ENCODE data around the gene TERC. TPM values are rescaled to one million over a fixed set of nuclear protein-coding genes. Genes with fewer than 3 reads are reported as not detected.

The TERC gene
- 32.6 and 554 TPM in 2 replicates for total RNA-seq

GRCh38 chr3:169764882-169765612 is at the start of gene TERC:
TERC (minus strand) TSS chr3:169765060.

GRCh38 chr3:169812332-169813235 is 47.7 kb upstream of the TERC start, which contains the start of the genes LRRC34 and LRRIQ4:
LRRC34 (minus strand) TSS chr3:169812904; CDS start chr3:169812548, 356 bp downstream.
LRRIQ4 (plus strand) TSS chr3:169812870; CDS start chr3:169821922, 9,052 bp downstream.

GRCh38 chr3:169772897-169773816 is 8.3 kb upstream of the TERC start, which contains the start of gene MYNN:
MYNN (plus strand) TSS chr3:169773396; CDS start chr3:169774296, 900 bp downstream.

GRCh38 chr3:169769287-169770181 is 4.7 kb upstream of the TERC start, which contains the start of gene ACTRT3:
ACTRT3 (minus strand) TSS chr3:169769561; CDS start chr3:169769520, 41 bp downstream.

Other genes starting within 250 kb of the TERC start
- 4.4 and 17.2 TPM in 2 replicates for gene MECOM, start 101.3 kb downstream of the TERC start, total RNA-seq
- 1.0 and 1.5 TPM in 2 replicates for gene ACTRT3, start 4.5 kb upstream of the TERC start, total RNA-seq
- gene MYNN, start 8.3 kb upstream of the TERC start, total RNA-seq = 31.8 and 39.0 TPM in 2 replicates
- not detected in 2 replicates for gene LRRIQ4, start 47.8 kb upstream of the TERC start, total RNA-seq
- gene LRRC34, start 47.8 kb upstream of the TERC start, total RNA-seq = 0.34 and 0.43 TPM in 2 replicates
- not detected in 2 replicates for gene LRRC31, start 104.9 kb upstream of the TERC start, total RNA-seq
- not detected in 2 replicates for gene SAMD7, start 146.5 kb upstream of the TERC start, total RNA-seq
- 34.5 and 76.5 TPM in 2 replicates for gene SEC62, start 201.7 kb upstream of the TERC start, total RNA-seq